SK-N-MC (cell line): ENCODE data around the gene GLS.

Source experiments
- EZH2 ChIP-seq: fragments of 200-600 bp; sonication (generic); IDR thresholded peaks from one replicate; pipeline ENCODE4 v1.6.1; 2017; ENCODE audit warnings: antibody characterized with exemption
- FOXP2 ChIP-seq: optimal IDR thresholded peaks from 2 replicates; pipeline ENCODE3; 2011; ENCODE audit warnings: mild to moderate bottlenecking, moderate library complexity; ENCODE audit not compliant: insufficient read depth; ENCODE audit errors: extremely low read length, control extremely low read depth
- POLR2AphosphoS5 ChIP-seq: IDR thresholded peaks from 2 replicates; pipeline ENCODE4 v1.6.1; 2012; ENCODE audit warnings: mild to moderate bottlenecking, low read depth, low read length, borderline replicate concordance

DNA sequence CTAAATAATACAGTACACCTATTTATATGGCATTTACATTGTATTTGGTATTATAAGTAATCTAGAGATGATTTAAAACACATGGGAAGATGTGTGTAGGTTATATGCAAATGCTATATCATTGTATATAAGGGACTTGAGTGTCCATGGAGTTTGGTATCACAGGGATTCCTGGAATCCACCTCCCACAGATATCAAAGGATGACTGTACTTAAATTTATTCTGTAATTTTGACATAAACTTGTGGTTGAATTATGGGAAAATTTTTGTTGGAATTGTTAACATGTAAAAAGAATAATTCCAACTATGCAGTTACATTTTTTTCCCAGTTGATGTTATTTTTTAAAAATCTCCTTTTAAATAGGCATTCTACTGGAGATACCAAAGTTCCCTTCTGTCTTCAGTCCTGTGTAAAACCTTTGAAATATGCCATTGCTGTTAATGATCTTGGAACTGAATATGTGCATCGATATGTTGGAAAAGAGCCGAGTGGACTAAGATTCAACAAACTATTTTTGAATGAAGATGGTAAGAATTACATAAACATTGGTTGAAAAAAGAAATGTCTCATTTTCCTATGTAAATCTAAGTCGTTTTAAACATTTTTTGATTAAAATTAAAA is 24.1 kb downstream of the GLS start:
- no peak for TF ChIP-seq EZH2
- TF ChIP-seq POLR2AphosphoS5: no peak
- TF ChIP-seq FOXP2: no peak
